HEK293 (cell line): ENCODE measurements around the gene METTL1.
A peak's percentile ranks its signal among the peaks of the same experiment; 100 is the strongest.

Experiments used
- GLIS2 ChIP-seq: fragments of 450-650 bp; formaldehyde crosslinking; IDR thresholded peaks from 2 replicates; pipeline ENCODE4 v1.5.1; 2016; ENCODE audit warnings: missing biosample characterization, missing genetic modification characterization
- HOXD13 ChIP-seq: sonication (generic); formaldehyde crosslinking; IDR thresholded peaks from 2 replicates; pipeline ENCODE4 v1.8.0; 2022; ENCODE audit warnings: missing genetic modification reagents, borderline replicate concordance
- KLF10 ChIP-seq: fragments of 450-650 bp; IDR thresholded peaks from 2 replicates; pipeline ENCODE4 v1.5.1; 2018; ENCODE audit warnings: missing biosample characterization, mild to moderate bottlenecking, missing genetic modification characterization
- KLF17 ChIP-seq: fragments of 450-650 bp; formaldehyde crosslinking; IDR thresholded peaks from 2 replicates; pipeline ENCODE4 v1.5.1; 2016; ENCODE audit warnings: missing biosample characterization, missing genetic modification characterization
- KLF7 ChIP-seq: fragments of 450-650 bp; formaldehyde crosslinking; IDR thresholded peaks from 2 replicates; pipeline ENCODE4 v1.5.1; 2016; ENCODE audit warnings: missing biosample characterization, missing genetic modification characterization, borderline replicate concordance
- KLF9 ChIP-seq: fragments of 450-650 bp; formaldehyde crosslinking; IDR thresholded peaks from 2 replicates; pipeline ENCODE4 v1.5.1; 2016; ENCODE audit warnings: missing biosample characterization, missing genetic modification characterization, low read depth
- PATZ1 ChIP-seq: fragments of 450-650 bp; formaldehyde crosslinking; IDR thresholded peaks from 2 replicates; pipeline ENCODE4 v1.5.1; 2016; ENCODE audit warnings: missing biosample characterization, missing genetic modification characterization
- REPIN1 ChIP-seq: fragments of 450-650 bp; formaldehyde crosslinking; IDR thresholded peaks from 2 replicates; pipeline ENCODE4 v1.5.1; 2017; ENCODE audit warnings: missing biosample characterization, missing genetic modification characterization, low read depth
- ZBTB10 ChIP-seq: fragments of 450-650 bp; formaldehyde crosslinking; IDR thresholded peaks from 2 replicates; pipeline ENCODE4 v1.5.1; 2016; ENCODE audit warnings: missing biosample characterization, missing genetic modification characterization
- ZBTB21 ChIP-seq: fragments of 450-650 bp; formaldehyde crosslinking; IDR thresholded peaks from 2 replicates; pipeline ENCODE4 v1.5.1; 2017; ENCODE audit warnings: missing biosample characterization, missing genetic modification characterization
- ZBTB26 ChIP-seq: fragments of 450-650 bp; formaldehyde crosslinking; optimal IDR thresholded peaks from 2 replicates; pipeline ENCODE3; 2016; ENCODE audit warnings: missing biosample characterization, mild to moderate bottlenecking, missing genetic modification characterization
- ZFP69B ChIP-seq: fragments of 450-650 bp; formaldehyde crosslinking; IDR thresholded peaks from 2 replicates; pipeline ENCODE4 v1.5.1; 2016; ENCODE audit warnings: missing biosample characterization, missing genetic modification characterization
- ZNF148 ChIP-seq: fragments of 450-650 bp; formaldehyde crosslinking; IDR thresholded peaks from 2 replicates; pipeline ENCODE4 v1.5.0; 2017; ENCODE audit warnings: missing biosample characterization, missing genetic modification characterization, borderline replicate concordance
- ZNF280C ChIP-seq: fragments of 450-650 bp; formaldehyde crosslinking; IDR thresholded peaks from 2 replicates; pipeline ENCODE4 v1.5.1; 2016; ENCODE audit warnings: missing biosample characterization, missing genetic modification characterization
- ZNF394 ChIP-seq: fragments of 450-650 bp; formaldehyde crosslinking; IDR thresholded peaks from 2 replicates; pipeline ENCODE4 v1.5.1; 2016; ENCODE audit warnings: missing biosample characterization, missing genetic modification characterization, mild to moderate bottlenecking, moderate library complexity, borderline replicate concordance
- ZNF398 ChIP-seq: fragments of 450-650 bp; formaldehyde crosslinking; IDR thresholded peaks from 2 replicates; pipeline ENCODE4 v1.5.1; 2017; ENCODE audit warnings: missing biosample characterization, missing genetic modification characterization
- ZNF513 ChIP-seq: fragments of 450-650 bp; IDR thresholded peaks from 2 replicates; pipeline ENCODE4 v1.5.1; 2018; ENCODE audit warnings: missing biosample characterization, missing genetic modification characterization
- ZNF624 ChIP-seq: fragments of 450-650 bp; formaldehyde crosslinking; IDR thresholded peaks from 2 replicates; pipeline ENCODE4 v1.5.1; 2017; ENCODE audit warnings: missing biosample characterization, missing genetic modification characterization
- ZNF660 ChIP-seq: fragments of 450-650 bp; IDR thresholded peaks from 2 replicates; pipeline ENCODE4 v1.5.1; 2018; ENCODE audit warnings: missing biosample characterization, mild to moderate bottlenecking, missing genetic modification characterization
- ZNF777 ChIP-seq: fragments of 450-650 bp; formaldehyde crosslinking; IDR thresholded peaks from 2 replicates; pipeline ENCODE4 v1.5.1; 2017; ENCODE audit warnings: missing biosample characterization, missing genetic modification characterization, borderline replicate concordance
- ZNF843 ChIP-seq: fragments of 450-650 bp; formaldehyde crosslinking; IDR thresholded peaks from 2 replicates; pipeline ENCODE4 v1.5.1; 2016; ENCODE audit warnings: missing biosample characterization, missing genetic modification characterization

Gene METTL1

GRCh38 chr12:57738661-57739237, 33.2 kb downstream of the METTL1 start, which contains the start of gene AGAP2 (continued):
- TF ChIP-seq ZNF398 (tag by site-specific recombination) (peak; percentile 83), KLF7 (tag by site-specific recombination) (0 out of 2 replicates have a peak, but pooled peaks have one; percentile 9), REPIN1 (0 out of 2 replicates have a peak, but pooled peaks have one; percentile 40), ZNF513 (tag by site-specific recombination) (no peak; the same call in 1 of the 2 replicates), PATZ1 (tag by site-specific recombination) (peak; percentile 91), ZNF394 (peak; percentile 27; the same call in 1 of the 2 replicates), KLF10 (peak; percentile 41; the same call in 1 of the 2 replicates), ZNF660 (tag by site-specific recombination) (peak; percentile 78), ZNF148 (0 out of 2 replicates have a peak, but pooled peaks have one; percentile 53), ZNF280C (no peak), ZBTB10 (tag by site-specific recombination) (peak; percentile 51), ZNF843 (tag by site-specific recombination) (no peak), KLF17 (tag by site-specific recombination) (peak; percentile 72; the same call in 1 of the 2 replicates), ZNF777 (tag by site-specific recombination) (no peak), ZNF624 (tag by site-specific recombination) (no peak), KLF9 (peak; percentile 48), GLIS2 (tag by site-specific recombination) (peak; percentile 86), HOXD13 (CRISPR knock-in tag) (no peak), ZBTB21 (tag by site-specific recombination) (peak; percentile 52), ZFP69B (tag by site-specific recombination) (peak; percentile 70; the same call in 1 of the 2 replicates), ZBTB26 (tag by site-specific recombination) (peak; percentile 20)
